Activated naive CD8-positive, alpha-beta T cell treated with anti-CD3 and anti-CD28 coated beads for 36 hours (primary cell): Measurements from ENCODE around the gene SLC25A28. TPM values are rescaled to one million over a fixed set of nuclear protein-coding genes. Genes with fewer than 3 reads are reported as not detected.

Source experiments
- DNase-seq: peaks from one replicate; pipeline ENCODE4 v3.0.0; 2021
- H3K27ac Mint-ChIP-seq: one replicate; pipeline ENCODE4 v1.8.0; 2022; ENCODE audit warnings: mild to moderate bottlenecking, moderate library complexity, mixed read lengths
- H3K27me3 Mint-ChIP-seq: one replicate; pipeline ENCODE4 v1.8.0; 2022; ENCODE audit warnings: mild to moderate bottlenecking, mixed read lengths
- H3K36me3 Mint-ChIP-seq: one replicate; pipeline ENCODE4 v1.8.0; 2021; ENCODE audit warnings: mild to moderate bottlenecking, mixed read lengths
- H3K4me1 Mint-ChIP-seq: one replicate; pipeline ENCODE4 v1.8.0; 2021; ENCODE audit warnings: mixed read lengths
- H3K4me3 Mint-ChIP-seq: one replicate; pipeline ENCODE4 v1.8.0; 2022; ENCODE audit warnings: mild to moderate bottlenecking, moderate library complexity, mixed read lengths
- H3K9me3 Mint-ChIP-seq: one replicate; pipeline ENCODE4 v1.8.0; 2022; ENCODE audit warnings: mixed read lengths
- total RNA-seq, 2 experiments: library from RNA; stranded (reverse); gene quantifications; one replicate each; pipeline ENCODE4 v1.2.3, GENCODE V29; 2021

The SLC25A28 gene, protein sequence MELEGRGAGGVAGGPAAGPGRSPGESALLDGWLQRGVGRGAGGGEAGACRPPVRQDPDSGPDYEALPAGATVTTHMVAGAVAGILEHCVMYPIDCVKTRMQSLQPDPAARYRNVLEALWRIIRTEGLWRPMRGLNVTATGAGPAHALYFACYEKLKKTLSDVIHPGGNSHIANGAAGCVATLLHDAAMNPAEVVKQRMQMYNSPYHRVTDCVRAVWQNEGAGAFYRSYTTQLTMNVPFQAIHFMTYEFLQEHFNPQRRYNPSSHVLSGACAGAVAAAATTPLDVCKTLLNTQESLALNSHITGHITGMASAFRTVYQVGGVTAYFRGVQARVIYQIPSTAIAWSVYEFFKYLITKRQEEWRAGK
- 10 to 100 TPM; 51.9 to 54.9 TPM for total RNA-seq

GRCh38 chr10:99619851-99620710 is at the start of gene SLC25A28:
TSS of gene SLC25A28 (minus strand) at chr10:99620439. CDS start at chr10:99620335, 104 bp downstream.
- Mint-ChIP-seq H3K36me3 (peaks cover 22% of the 10 kb centered on the region), H3K27ac (peak within 1 kb of the TSS; percentile 97)

DNA sequence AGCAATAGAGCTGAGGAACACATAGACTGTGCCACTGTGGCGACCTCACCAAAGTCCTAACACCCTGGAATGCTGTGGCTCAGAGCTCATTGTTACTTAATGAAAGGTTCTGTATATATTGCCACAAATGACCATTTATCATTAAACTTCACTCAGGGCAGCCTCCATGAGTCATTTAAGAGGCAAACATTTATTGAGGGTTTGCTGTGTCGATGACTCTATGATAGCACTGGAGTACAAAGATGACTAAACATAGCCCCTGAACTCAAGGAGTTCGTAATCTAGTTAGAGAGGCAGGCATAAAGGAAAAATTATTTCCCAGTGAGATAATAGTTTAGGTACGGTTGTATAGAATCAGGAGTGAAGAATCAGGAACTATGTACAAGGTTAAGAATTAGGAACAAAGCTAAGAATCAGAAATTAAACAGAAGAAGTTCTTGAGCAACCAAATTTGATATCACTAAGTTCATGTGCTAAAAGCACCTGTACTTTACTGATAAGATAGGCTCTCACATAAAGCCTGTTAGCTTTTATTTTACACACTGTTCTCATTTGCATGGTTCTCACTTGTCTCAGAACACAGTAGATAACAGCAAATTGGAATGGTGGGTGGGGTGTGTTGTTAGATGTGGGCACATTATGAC is 47.0 kb upstream of the SLC25A28 start:
- H3K36me3 Mint-ChIP-seq: peaks cover 6% of the 10 kb centered on the region
- H3K9me3 Mint-ChIP-seq: no peaks in the 10 kb centered on the region
- H3K27me3 Mint-ChIP-seq: no peaks in the 10 kb centered on the region
- H3K4me1 Mint-ChIP-seq: no peaks in the 10 kb centered on the region
- H3K4me3 Mint-ChIP-seq: no peak overlapping the region
- DNase-seq: no peak
- H3K27ac Mint-ChIP-seq: no peak overlapping the region

More at GRCh38 chr10:99619851-99620710, at the start of gene SLC25A28:
- peaks cover 38% of the 10 kb centered on the region for H3K4me1 Mint-ChIP-seq
- peak within 1 kb of the TSS; percentile 88 for H3K4me3 Mint-ChIP-seq
- DNase-seq: peak; percentile 93
- no peaks in the 10 kb centered on the region for H3K9me3 Mint-ChIP-seq
- H3K27me3 Mint-ChIP-seq: no peaks in the 10 kb centered on the region

GRCh38 chr10:99665304-99665703 is 45.1 kb upstream of the SLC25A28 start:
- Mint-ChIP-seq H3K9me3 (no peaks in the 10 kb centered on the region), H3K4me3 (no peak overlapping the region), H3K4me1 (peaks cover under 1% of the 10 kb centered on the region), H3K27me3 (no peaks in the 10 kb centered on the region), H3K36me3 (peaks cover 6% of the 10 kb centered on the region), H3K27ac (no peak overlapping the region)
- no peak for DNase-seq

DNA sequence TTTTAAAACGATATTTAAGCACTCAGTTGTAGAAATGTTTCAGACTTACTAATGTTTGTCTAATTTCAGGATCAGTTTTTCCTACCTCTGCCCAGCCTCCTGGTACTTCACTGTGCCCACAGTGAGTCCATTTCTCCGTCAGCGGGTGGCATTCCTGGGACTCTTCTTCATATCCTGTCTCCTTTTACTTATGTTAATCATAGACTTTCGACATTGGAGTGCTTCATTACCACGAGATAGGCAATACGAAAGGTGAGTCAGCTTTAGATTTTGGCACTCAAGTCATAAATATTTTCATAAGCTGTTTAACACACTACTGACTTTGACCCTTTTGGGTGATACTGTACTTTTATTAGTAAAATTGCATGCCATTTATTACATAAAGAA is 41.1 kb upstream of the SLC25A28 start:
- Mint-ChIP-seq H3K36me3 (peaks cover 6% of the 10 kb centered on the region), H3K9me3 (no peaks in the 10 kb centered on the region), H3K27ac (no peak overlapping the region), H3K27me3 (peaks cover 7% of the 10 kb centered on the region), H3K4me3 (no peak overlapping the region), H3K4me1 (peaks cover 15% of the 10 kb centered on the region)
- no peak for DNase-seq

GRCh38 chr10:99660662-99661376 is 40.6 kb upstream of the SLC25A28 start:
- H3K9me3 Mint-ChIP-seq: no peaks in the 10 kb centered on the region
- H3K27ac Mint-ChIP-seq: no peak overlapping the region
- H3K4me1 Mint-ChIP-seq: peaks cover 15% of the 10 kb centered on the region
- no peak for DNase-seq
- no peak overlapping the region for H3K4me3 Mint-ChIP-seq
- peaks cover 10% of the 10 kb centered on the region for H3K27me3 Mint-ChIP-seq
- peaks cover 4% of the 10 kb centered on the region for H3K36me3 Mint-ChIP-seq

GRCh38 chr10:99659868-99660366 is 39.7 kb upstream of the SLC25A28 start:
- peaks cover 15% of the 10 kb centered on the region for H3K4me1 Mint-ChIP-seq
- peak overlapping the region; percentile 85 for H3K27ac Mint-ChIP-seq
- peaks cover 1% of the 10 kb centered on the region for H3K36me3 Mint-ChIP-seq
- peak overlapping the region; percentile 88 for H3K4me3 Mint-ChIP-seq
- H3K27me3 Mint-ChIP-seq: peaks cover 10% of the 10 kb centered on the region
- no peak for DNase-seq
- no peaks in the 10 kb centered on the region for H3K9me3 Mint-ChIP-seq

DNA sequence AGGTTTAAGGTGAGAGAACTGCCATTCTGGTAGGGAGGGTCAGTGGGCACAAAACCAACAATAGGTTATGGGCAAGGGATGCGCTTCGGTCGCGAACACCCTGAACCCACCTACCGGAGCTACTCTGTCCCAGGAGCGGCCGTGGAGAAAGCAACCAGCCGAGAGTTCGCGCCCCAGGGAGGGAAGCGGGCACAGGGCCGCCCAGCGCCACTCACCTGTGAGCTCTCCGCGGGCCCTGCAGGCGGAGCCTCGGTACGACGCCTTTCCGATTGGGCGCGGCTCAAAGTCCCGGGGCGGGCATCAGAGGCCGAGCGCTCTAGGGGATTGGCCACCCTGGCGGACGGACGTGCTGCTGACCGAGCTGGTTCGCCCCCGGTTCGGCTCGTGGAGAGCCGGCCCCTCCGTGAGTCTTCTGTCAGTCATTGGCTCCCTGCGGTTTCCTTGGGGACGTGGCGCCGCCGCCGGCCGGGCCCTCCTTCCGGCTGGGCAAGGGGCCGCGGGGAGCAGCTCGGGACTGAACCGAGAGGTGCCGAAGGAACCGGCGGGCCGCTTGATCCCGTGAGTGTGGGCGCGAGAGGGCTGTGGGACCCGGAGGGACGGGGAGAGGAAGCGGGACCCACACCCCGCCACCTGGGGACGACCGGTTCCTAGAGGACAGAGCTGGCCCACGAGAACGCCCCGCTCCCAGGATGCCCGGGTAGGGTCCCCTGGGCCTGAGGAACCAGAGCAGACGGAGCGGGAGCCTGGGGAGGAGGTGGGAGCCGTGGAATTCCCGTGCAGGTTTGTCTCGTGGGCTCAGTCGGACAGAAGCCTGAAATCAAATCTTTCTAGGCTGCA is 39.0 kb upstream of the SLC25A28 start, which contains the start of gene ENTPD7:
Gene ENTPD7 (plus strand): TSS at position 479 of the 837 bp plus-strand sequence. CDS start 448 bp downstream, outside the sequence.
- peaks cover 1% of the 10 kb centered on the region for H3K36me3 Mint-ChIP-seq

DNA sequence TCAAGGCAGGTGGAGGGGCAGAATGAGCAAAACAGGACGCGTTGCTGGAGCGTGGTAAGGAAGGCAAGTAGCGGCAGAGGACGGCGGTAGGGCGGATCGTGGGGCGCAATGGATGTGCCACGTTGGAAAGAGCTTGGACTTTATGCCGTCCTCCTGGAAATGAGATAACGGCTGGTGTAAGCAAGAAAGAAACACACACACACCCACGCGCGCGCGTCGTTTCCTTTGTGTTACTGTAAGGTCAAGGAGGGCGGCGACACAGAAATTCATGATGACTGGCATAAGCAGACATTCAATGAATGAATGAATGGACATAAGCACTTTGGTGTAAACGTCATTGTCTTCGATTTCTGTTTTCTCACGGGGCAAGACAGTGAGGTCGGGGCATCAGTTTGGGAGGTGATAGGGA is 38.4 kb upstream of the SLC25A28 start:
- Mint-ChIP-seq H3K4me3 (peak overlapping the region; percentile 88), H3K4me1 (peaks cover 15% of the 10 kb centered on the region), H3K36me3 (peaks cover under 1% of the 10 kb centered on the region), H3K27ac (peak overlapping the region; percentile 85), H3K27me3 (peaks cover 12% of the 10 kb centered on the region), H3K9me3 (no peaks in the 10 kb centered on the region)
- DNase-seq: peak; percentile 56

More for the DNA sequence above, 39.0 kb upstream of the SLC25A28 start, which contains the start of gene ENTPD7:
- Mint-ChIP-seq H3K4me3 (peak within 1 kb of the TSS; percentile 88), H3K27ac (peak within 1 kb of the TSS; percentile 85), H3K9me3 (no peaks in the 10 kb centered on the region), H3K4me1 (peaks cover 15% of the 10 kb centered on the region), H3K27me3 (peaks cover 10% of the 10 kb centered on the region)
- DNase-seq: peak; percentile 96

- DNase-seq: no peak
- Mint-ChIP-seq H3K9me3 (no peaks in the 10 kb centered on the region), H3K4me1 (peaks cover 15% of the 10 kb centered on the region), H3K4me3 (no peak overlapping the region), H3K36me3 (no peaks in the 10 kb centered on the region), H3K27me3 (peaks cover 14% of the 10 kb centered on the region), H3K27ac (no peak overlapping the region)
These were observed 36.2 kb upstream of the SLC25A28 start for GRCh38 chr10:99656199-99657064.

DNA sequence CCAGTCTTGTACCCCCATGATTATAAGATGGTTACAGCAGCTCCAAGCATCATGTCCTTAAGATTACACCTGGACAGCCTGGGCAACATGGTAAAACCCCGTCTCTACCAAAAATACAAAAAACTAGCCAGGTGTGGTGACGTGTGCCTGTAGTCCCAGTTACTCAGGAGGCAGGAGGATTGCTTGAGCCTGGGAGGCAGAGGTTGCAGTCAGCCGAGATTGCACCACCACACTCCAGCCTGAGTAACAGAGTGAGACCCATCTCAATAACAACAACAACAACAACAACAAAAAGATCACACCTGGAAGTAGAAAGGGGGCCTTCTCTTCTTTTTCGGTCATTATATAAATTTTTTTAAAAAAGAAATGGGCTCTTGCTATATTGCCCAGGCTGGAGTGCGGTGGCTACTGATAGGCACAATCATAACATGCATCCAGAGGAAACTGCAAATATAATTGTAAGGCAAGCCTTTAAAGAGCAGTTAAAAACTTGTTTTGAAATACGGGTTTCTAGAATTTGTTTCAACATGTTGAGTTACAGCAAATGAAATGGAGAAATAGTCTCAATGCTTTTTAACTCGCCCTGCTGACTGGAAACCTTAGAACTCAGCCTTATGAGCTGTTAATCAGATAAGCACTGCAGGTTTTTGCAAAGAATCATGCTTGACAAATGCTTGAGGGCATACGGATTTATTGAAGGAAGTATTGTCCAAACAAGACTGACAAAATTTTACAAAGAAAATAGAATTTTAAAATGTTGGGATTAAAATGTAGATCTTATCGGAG is 34.3 kb upstream of the SLC25A28 start:
- DNase-seq: no peak
- no peak overlapping the region for H3K27ac Mint-ChIP-seq
- no peaks in the 10 kb centered on the region for H3K36me3 Mint-ChIP-seq
- H3K27me3 Mint-ChIP-seq: peaks cover 21% of the 10 kb centered on the region
- H3K4me3 Mint-ChIP-seq: no peak overlapping the region
- H3K4me1 Mint-ChIP-seq: peaks cover 8% of the 10 kb centered on the region
- H3K9me3 Mint-ChIP-seq: no peaks in the 10 kb centered on the region

- Mint-ChIP-seq H3K36me3 (no peaks in the 10 kb centered on the region), H3K4me3 (no peak overlapping the region), H3K27me3 (peaks cover 31% of the 10 kb centered on the region), H3K27ac (no peak overlapping the region), H3K9me3 (no peaks in the 10 kb centered on the region), H3K4me1 (no peaks in the 10 kb centered on the region)
- DNase-seq: no peak
These were observed 32.7 kb upstream of the SLC25A28 start for GRCh38 chr10:99652800-99653390.

GRCh38 chr10:99648717-99649116 is 28.5 kb upstream of the SLC25A28 start:
- H3K36me3 Mint-ChIP-seq: no peaks in the 10 kb centered on the region
- H3K27ac Mint-ChIP-seq: no peak overlapping the region
- H3K27me3 Mint-ChIP-seq: peaks cover 27% of the 10 kb centered on the region
- H3K9me3 Mint-ChIP-seq: peaks cover 5% of the 10 kb centered on the region
- no peak overlapping the region for H3K4me3 Mint-ChIP-seq
- DNase-seq: no peak
- H3K4me1 Mint-ChIP-seq: no peaks in the 10 kb centered on the region
